Thyroid gland (tissue), 4 donors: ENCODE data around the gene CAMTA1.

Experiments used
- POLR2A ChIP-seq, 2 donors: fragments of 450-650 bp; IDR thresholded peaks; one replicate each; pipeline ENCODE4 v1.6.1; 2017; ENCODE audit warnings: antibody characterized with exemption in 2 of 2, mild to moderate bottlenecking in 2 of 2, moderate library complexity in 1 of 2
- TF ChIP-seq, protein P1 (sequence below), 6 experiments: fragments of 200-600 bp in 3 of 6; fragments of 450-650 bp in 3 of 6; sonication (generic) in 3 of 6; IDR thresholded peaks; one replicate each; pipeline ENCODE4 v1.5.1; 2016 to 2019; ENCODE audit warnings: antibody characterized with exemption in 6 of 6, mild to moderate bottlenecking in 2 of 6, inconsistent platforms in 1 of 6, moderate library complexity in 1 of 6

DNA sequence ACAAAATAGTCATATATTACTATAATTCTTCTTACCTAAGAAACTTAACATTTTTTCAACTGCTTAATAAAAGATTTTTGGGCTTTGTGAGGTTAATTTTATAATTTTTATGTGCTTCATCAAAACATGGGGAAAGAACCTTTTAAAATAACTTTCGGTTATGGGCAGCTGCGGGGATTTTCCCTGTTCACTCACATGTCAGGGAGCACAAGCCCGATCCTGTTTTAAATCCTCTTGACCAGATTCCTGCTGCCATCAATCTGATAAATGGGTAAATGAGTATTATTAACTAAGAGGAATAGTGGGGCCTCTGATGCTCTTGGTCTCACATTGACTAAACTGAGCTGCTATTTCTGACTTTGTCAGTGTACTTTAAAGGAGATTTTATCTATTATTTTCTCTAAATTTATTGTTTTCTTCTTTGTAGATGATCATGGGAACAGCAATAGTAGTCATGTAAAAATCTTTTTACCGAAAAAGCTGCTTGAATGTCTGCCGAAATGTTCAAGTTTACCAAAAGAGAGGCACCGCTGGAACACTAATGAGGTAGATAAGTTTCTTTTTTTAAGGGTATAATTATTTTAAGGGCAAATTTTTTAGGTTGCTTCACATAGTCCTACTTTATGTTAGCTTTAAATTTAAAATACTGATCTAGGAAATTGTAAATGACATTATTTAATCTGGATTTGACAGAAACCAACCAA, 39.6 kb downstream of the CAMTA1 start:
- TF ChIP-seq, protein P1, sequence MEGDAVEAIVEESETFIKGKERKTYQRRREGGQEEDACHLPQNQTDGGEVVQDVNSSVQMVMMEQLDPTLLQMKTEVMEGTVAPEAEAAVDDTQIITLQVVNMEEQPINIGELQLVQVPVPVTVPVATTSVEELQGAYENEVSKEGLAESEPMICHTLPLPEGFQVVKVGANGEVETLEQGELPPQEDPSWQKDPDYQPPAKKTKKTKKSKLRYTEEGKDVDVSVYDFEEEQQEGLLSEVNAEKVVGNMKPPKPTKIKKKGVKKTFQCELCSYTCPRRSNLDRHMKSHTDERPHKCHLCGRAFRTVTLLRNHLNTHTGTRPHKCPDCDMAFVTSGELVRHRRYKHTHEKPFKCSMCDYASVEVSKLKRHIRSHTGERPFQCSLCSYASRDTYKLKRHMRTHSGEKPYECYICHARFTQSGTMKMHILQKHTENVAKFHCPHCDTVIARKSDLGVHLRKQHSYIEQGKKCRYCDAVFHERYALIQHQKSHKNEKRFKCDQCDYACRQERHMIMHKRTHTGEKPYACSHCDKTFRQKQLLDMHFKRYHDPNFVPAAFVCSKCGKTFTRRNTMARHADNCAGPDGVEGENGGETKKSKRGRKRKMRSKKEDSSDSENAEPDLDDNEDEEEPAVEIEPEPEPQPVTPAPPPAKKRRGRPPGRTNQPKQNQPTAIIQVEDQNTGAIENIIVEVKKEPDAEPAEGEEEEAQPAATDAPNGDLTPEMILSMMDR (IDR thresholded peaks at IDR 0.05), result no peak
- no peak for TF ChIP-seq POLR2A (IDR thresholded peaks at IDR 0.05)
